ENCODE results near the gene SEMA6A. TPM values are rescaled to one million over a fixed set of nuclear protein-coding genes. Genes with fewer than 3 reads are reported as not detected.
A peak's percentile ranks its signal among the peaks of the same experiment; 100 is the strongest.

SEMA6A gene
- total RNA-seq, 1 experiment from 2014 or later, result 53.3 TPM

- BruUV-seq (replicated peaks), result no TSS peak
Measured at GRCh38 chr5:116557669-116558271, 16.9 kb downstream of the SEMA6A start.

DNA sequence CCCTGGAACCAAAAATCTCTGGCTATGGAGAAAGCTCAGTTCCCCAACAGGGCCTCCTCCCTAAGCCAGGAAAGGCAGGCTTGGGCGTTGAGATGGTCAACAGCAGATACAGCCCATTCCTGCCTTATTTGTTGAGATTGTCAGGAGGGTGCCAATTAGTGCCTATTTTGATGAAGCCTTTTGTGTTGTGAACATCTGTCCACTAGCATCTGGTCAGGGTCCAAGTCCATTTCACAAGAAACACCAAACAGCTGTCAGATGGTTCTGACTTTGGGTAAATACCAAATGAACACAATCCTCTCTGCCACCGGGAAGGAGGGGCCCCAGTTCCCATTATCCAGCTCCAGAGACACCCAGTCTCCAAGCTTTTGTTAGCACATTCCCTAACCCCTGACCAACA, 19.9 kb downstream of the SEMA6A start:
- H3K36me3 Mint-ChIP-seq (ENCODE audit: insufficient read depth, unreplicated experiment), result no peaks in the 10 kb centered on the region
- H3K27ac Mint-ChIP-seq (ENCODE audit: unreplicated experiment), result no peak overlapping the region
- intact Hi-C loops (cut with micrococcal nuclease; ENCODE audit: unreplicated experiment), result loop anchor here (5.0 kb wide), 1 partner anchor 417 kb away; no protein-coding TSS in a partner anchor
- no peak for TF ChIP-seq CTCF (IDR thresholded peaks at IDR 0.05; ENCODE audit: unreplicated experiment)
- H3K9me3 Mint-ChIP-seq (ENCODE audit: low read depth, unreplicated experiment), result no peaks in the 10 kb centered on the region
- peaks cover 7% of the 10 kb centered on the region for H3K4me1 Mint-ChIP-seq (ENCODE audit: low read depth, unreplicated experiment)
- DNase-seq, result no peak
- H3K4me3 Mint-ChIP-seq (ENCODE audit: low read depth, unreplicated experiment), result no peak overlapping the region
- H3K27me3 Mint-ChIP-seq (ENCODE audit: unreplicated experiment), result no peaks in the 10 kb centered on the region
- BruUV-seq (replicated peaks), result no TSS peak
- CTCF ChIA-PET, result no interaction called here

More at GRCh38 chr5:116557669-116558271, 16.9 kb downstream of the SEMA6A start:
- peak; percentile 26 for DNase-seq
- Mint-ChIP-seq H3K4me3 (ENCODE audit: low read depth, unreplicated experiment) (no peak overlapping the region), H3K9me3 (ENCODE audit: low read depth, unreplicated experiment) (no peaks in the 10 kb centered on the region), H3K4me1 (ENCODE audit: low read depth, unreplicated experiment) (peaks cover 16% of the 10 kb centered on the region), H3K27me3 (ENCODE audit: unreplicated experiment) (no peaks in the 10 kb centered on the region), H3K36me3 (ENCODE audit: insufficient read depth, unreplicated experiment) (no peaks in the 10 kb centered on the region), H3K27ac (ENCODE audit: unreplicated experiment) (no peak overlapping the region)
- intact Hi-C loops (cut with micrococcal nuclease; ENCODE audit: unreplicated experiment), result loop anchor here (1.0 to 5.0 kb wide), 2 partner anchors 391 to 420 kb away; no protein-coding TSS in a partner anchor
- CTCF ChIA-PET, result interaction anchor here (0.9 to 1.1 kb wide), 2 partner anchors 13 to 17 kb away, joined by 3 read pairs; partner anchors contain the start of gene SEMA6A
- TF ChIP-seq CTCF (IDR thresholded peaks at IDR 0.05; ENCODE audit: unreplicated experiment), result peak; percentile 71

- intact Hi-C loops (cut with micrococcal nuclease; ENCODE audit: unreplicated experiment), result no loop called here
- TF ChIP-seq CTCF (IDR thresholded peaks at IDR 0.05; ENCODE audit: unreplicated experiment), result no peak
- no peaks in the 10 kb centered on the region for H3K36me3 Mint-ChIP-seq (ENCODE audit: insufficient read depth, unreplicated experiment)
- H3K4me1 Mint-ChIP-seq (ENCODE audit: low read depth, unreplicated experiment), result peaks cover 7% of the 10 kb centered on the region
- H3K27me3 Mint-ChIP-seq (ENCODE audit: unreplicated experiment), result no peaks in the 10 kb centered on the region
- no peak overlapping the region for H3K27ac Mint-ChIP-seq (ENCODE audit: unreplicated experiment)
- CTCF ChIA-PET, result no interaction called here
- BruUV-seq (replicated peaks), result no TSS peak
- no peaks in the 10 kb centered on the region for H3K9me3 Mint-ChIP-seq (ENCODE audit: low read depth, unreplicated experiment)
- H3K4me3 Mint-ChIP-seq (ENCODE audit: low read depth, unreplicated experiment), result no peak overlapping the region
- DNase-seq, result no peak
Measured at GRCh38 chr5:116553366-116553765, 21.3 kb downstream of the SEMA6A start.

GRCh38 chr5:116550082-116550481, 24.5 kb downstream of the SEMA6A start:
- H3K27ac Mint-ChIP-seq (ENCODE audit: unreplicated experiment), result no peak overlapping the region
- CTCF ChIA-PET, result no interaction called here
- TF ChIP-seq CTCF (IDR thresholded peaks at IDR 0.05; ENCODE audit: unreplicated experiment), result no peak
- peaks cover 6% of the 10 kb centered on the region for H3K4me1 Mint-ChIP-seq (ENCODE audit: low read depth, unreplicated experiment)
- peaks cover 5% of the 10 kb centered on the region for H3K36me3 Mint-ChIP-seq (ENCODE audit: insufficient read depth, unreplicated experiment)
- DNase-seq, result no peak
- H3K9me3 Mint-ChIP-seq (ENCODE audit: low read depth, unreplicated experiment), result no peaks in the 10 kb centered on the region
- intact Hi-C loops (cut with micrococcal nuclease; ENCODE audit: unreplicated experiment), result no loop called here
- H3K27me3 Mint-ChIP-seq (ENCODE audit: unreplicated experiment), result no peaks in the 10 kb centered on the region
- no TSS peak for BruUV-seq (replicated peaks)
- H3K4me3 Mint-ChIP-seq (ENCODE audit: low read depth, unreplicated experiment), result no peak overlapping the region
